CD14-positive monocyte (primary cell): Measurements from ENCODE around the gene MPND. TPM values are rescaled to one million over a fixed set of nuclear protein-coding genes. Genes with fewer than 3 reads are reported as not detected.

Experiments
- DNase-seq, 3 donors: peaks; one replicate each; pipeline ENCODE4 v3.0.0-alpha.2; 2011 to 2022
- H2AFZ ChIP-seq: 2 replicates; pipeline ENCODE4 v1.6.0; 2012; ENCODE audit warnings: mild to moderate bottlenecking, low read depth, low read length, inconsistent platforms; ENCODE audit not compliant: insufficient read depth, poor library complexity, severe bottlenecking
- H3K27ac ChIP-seq, 2 donors: 1 replicate in 1 of 2; 2 replicates in 1 of 2; pipeline ENCODE4 v1.5.1; 2012 to 2013; ENCODE audit warnings: low read length in 2 of 2, control low read depth in 1 of 2, inconsistent platforms in 1 of 2, low read depth in 1 of 2, mild to moderate bottlenecking in 1 of 2
- H3K27me3 ChIP-seq, 2 donors: one replicate each; pipeline versions ENCODE4 v1.6.0 to v1.6.1; 2011 to 2013; ENCODE audit warnings: low read length in 2 of 2; ENCODE audit not compliant: control insufficient read depth in 2 of 2, insufficient read depth in 2 of 2
- H3K36me3 ChIP-seq, 2 donors: replicated peaks in 1 of 2; 1 replicate in 1 of 2; 2 replicates in 1 of 2; pipeline versions ENCODE4 v1.5.1 to v1.6.1; 2012 to 2013; ENCODE audit warnings: low read length in 2 of 2, control low read depth in 1 of 2, inconsistent platforms in 1 of 2, mild to moderate bottlenecking in 1 of 2; ENCODE audit not compliant: insufficient read depth in 2 of 2, control insufficient read depth in 1 of 2
- H3K4me1 ChIP-seq, 2 donors: 1 replicate in 1 of 2; 2 replicates in 1 of 2; pipeline versions ENCODE4 v1.5.1 to v1.6.1; 2012 to 2013; ENCODE audit warnings: low read length in 2 of 2, control low read depth in 1 of 2, inconsistent platforms in 1 of 2, mild to moderate bottlenecking in 1 of 2, moderate library complexity in 1 of 2; ENCODE audit not compliant: insufficient read depth in 2 of 2, control insufficient read depth in 1 of 2
- H3K4me2 ChIP-seq: replicated peaks from 2 replicates; pipeline ENCODE3; 2012; ENCODE audit warnings: low read length, moderate library complexity, mild to moderate bottlenecking; ENCODE audit not compliant: poor library complexity, severe bottlenecking; ENCODE audit errors: extremely low read depth
- H3K4me3 ChIP-seq, 3 experiments: fragments of 200-600 bp in 1 of 3; sonication (generic) in 1 of 3; replicated peaks in 1 of 3; 1 replicate in 2 of 3; 2 replicates in 1 of 3; pipeline ENCODE4 v1.5.1; 2011 to 2013; ENCODE audit warnings: low read length in 3 of 3, mild to moderate bottlenecking in 3 of 3, control low read depth in 2 of 3, low read depth in 2 of 3, inconsistent platforms in 1 of 3, moderate library complexity in 1 of 3
- H3K79me2 ChIP-seq: 2 replicates; pipeline ENCODE4 v1.6.0; 2012; ENCODE audit warnings: mild to moderate bottlenecking, control low read depth, inconsistent platforms, low read length, moderate library complexity; ENCODE audit not compliant: insufficient read depth
- H3K9ac ChIP-seq: 2 replicates; pipeline ENCODE4 v1.6.0; 2017; ENCODE audit warnings: low read length, mild to moderate bottlenecking; ENCODE audit not compliant: insufficient read depth, poor library complexity, severe bottlenecking
- H3K9me3 ChIP-seq, 2 donors: replicated peaks in 1 of 2; 1 replicate in 1 of 2; 2 replicates in 1 of 2; pipeline versions ENCODE4 v1.5.1 to v1.6.1; 2012 to 2013; ENCODE audit warnings: low read length in 2 of 2, control low read depth in 1 of 2; ENCODE audit not compliant: control insufficient read depth in 1 of 2, insufficient read depth in 1 of 2
- H4K20me1 ChIP-seq: 2 replicates; pipeline ENCODE4 v1.6.0; 2012; ENCODE audit warnings: mild to moderate bottlenecking, low read length, control low read depth, moderate library complexity; ENCODE audit not compliant: insufficient read depth
- H3K27ac Mint-ChIP-seq, 7 donors: one replicate each; pipeline ENCODE4 v1.8.0; 2020; ENCODE audit warnings: mild to moderate bottlenecking in 7 of 7, mixed read lengths in 7 of 7, moderate library complexity in 6 of 7, inconsistent platforms in 2 of 7
- H3K27me3 Mint-ChIP-seq, 3 donors: one replicate each; pipeline ENCODE4 v1.8.0; 2021 to 2022; ENCODE audit warnings: low read depth in 3 of 3, mild to moderate bottlenecking in 3 of 3, mixed read lengths in 3 of 3, moderate library complexity in 3 of 3, inconsistent platforms in 1 of 3
- H3K36me3 Mint-ChIP-seq, 2 donors: one replicate each; pipeline ENCODE4 v1.8.0; 2020; ENCODE audit warnings: mixed read lengths in 2 of 2, inconsistent platforms in 1 of 2, mild to moderate bottlenecking in 1 of 2
- H3K4me1 Mint-ChIP-seq: one replicate; pipeline ENCODE4 v1.8.0; 2020; ENCODE audit warnings: mild to moderate bottlenecking, mixed read lengths
- H3K4me3 Mint-ChIP-seq, 2 donors: one replicate each; pipeline ENCODE4 v1.8.0; 2020; ENCODE audit warnings: mild to moderate bottlenecking in 2 of 2, mixed read lengths in 2 of 2, moderate library complexity in 1 of 2
- H3K9me3 Mint-ChIP-seq, 7 donors: one replicate each; pipeline ENCODE4 v1.8.0; 2020 to 2022; ENCODE audit warnings: mixed read lengths in 7 of 7, mild to moderate bottlenecking in 6 of 7, moderate library complexity in 6 of 7, inconsistent platforms in 2 of 7
- CTCF ChIP-seq: fragments of 200-600 bp; IDR thresholded peaks from one replicate; pipeline ENCODE4 v1.8.0; 2022; ENCODE audit warnings: antibody characterized with exemption, mild to moderate bottlenecking
- WGBS: methylation state at CpG from one replicate; pipeline ENCODE4 v1.1.5; 2013; ENCODE audit warnings: missing lambda C conversion rate; ENCODE audit not compliant: insufficient coverage; 5-methylcytosine and 5-hydroxymethylcytosine counted together
- intact Hi-C, 2 donors: fragments of 100-400 bp; cut with micrococcal nuclease; formaldehyde crosslinking; loops; one replicate each; pipeline versions ENCODE4 v1.15.0 to v1.15.1; 2023
- polyA plus RNA-seq, 3 donors: library from polyadenylated mRNA; depleted of rRNA in 1 of 3; unstranded in 2 of 3; stranded (reverse) in 1 of 3; fragments of 300-500 nt in 2 of 3; fragments of >200 nt in 1 of 3; fragmentation: Illumina TruSeq in 2 of 3; gene quantifications; 1 replicate in 2 of 3; 2 replicates in 1 of 3; pipeline ENCODE4 v1.2.3, GENCODE V29; 2012 to 2021

Gene MPND
- polyA plus RNA-seq, 3 donors = 6.5 to 15.9 (median 7.0) TPM

- peaks cover 99% of the 10 kb centered on the region for H3K79me2 ChIP-seq
- Mint-ChIP-seq H3K4me3 (no peak overlapping the region), H3K4me1 (peaks cover 49% of the 10 kb centered on the region), H3K27ac (peak overlapping the region in 3 of 7 donors; percentile 25 to 76 (median 71)), H3K36me3 (peaks cover 35 to 70% of the 10 kb centered on the region in 2 donors), H3K27me3 (peaks cover 0 to 2% (median 0%) of the 10 kb centered on the region in 3 donors), H3K9me3 (peaks cover 0 to 2% (median 0%) of the 10 kb centered on the region in 7 donors)
- H3K9me3 ChIP-seq = no peaks in the 10 kb centered on the region
- no peak for DNase-seq
- H3K36me3 ChIP-seq = peaks cover 21 to 49% of the 10 kb centered on the region in 2 donors
- peak overlapping the region; percentile 53 to 83 for H3K27ac ChIP-seq
- H3K9ac ChIP-seq = no peak overlapping the region
- no peak overlapping the region for H3K4me2 ChIP-seq
- intact Hi-C loops = no loop called here
- no peaks in the 10 kb centered on the region for H3K27me3 ChIP-seq
- WGBS = 97% methylated on average over 7 of the region's 9 CpGs
- peaks cover 26 to 28% of the 10 kb centered on the region in 2 donors for H3K4me1 ChIP-seq
- TF ChIP-seq CTCF = no peak
- no peak overlapping the region for H2AFZ ChIP-seq
- H4K20me1 ChIP-seq = peaks cover 99% of the 10 kb centered on the region
- H3K4me3 ChIP-seq = no peak overlapping the region
Observed at GRCh38 chr19:4391306-4391693, 47.9 kb downstream of the MPND start.

- WGBS = 94% methylated on average over 13 of the region's 20 CpGs
- H3K4me3 Mint-ChIP-seq = no peak overlapping the region
- peaks cover 0 to 2% (median 0%) of the 10 kb centered on the region in 3 donors for H3K27me3 Mint-ChIP-seq
- H3K4me1 Mint-ChIP-seq = peaks cover 51% of the 10 kb centered on the region
- Histone ChIP-seq H3K4me2 (no peak overlapping the region), H4K20me1 (peaks cover 99% of the 10 kb centered on the region), H3K9me3 (no peaks in the 10 kb centered on the region), H3K4me1 (peaks cover 26 to 28% of the 10 kb centered on the region in 2 donors), H3K9ac (no peak overlapping the region), H3K27me3 (no peaks in the 10 kb centered on the region), H3K36me3 (peaks cover 21 to 54% of the 10 kb centered on the region in 2 donors), H3K79me2 (peaks cover 99% of the 10 kb centered on the region), H2AFZ (no peak overlapping the region), H3K4me3 (no peak overlapping the region), H3K27ac (peak overlapping the region in 1 of 2 donors; percentile 40)
- H3K27ac Mint-ChIP-seq = peak overlapping the region in 2 of 7 donors; percentile 21 to 71
- peaks cover 39 to 73% of the 10 kb centered on the region in 2 donors for H3K36me3 Mint-ChIP-seq
- H3K9me3 Mint-ChIP-seq = peaks cover 0 to 2% (median 0%) of the 10 kb centered on the region in 7 donors
- no peak for TF ChIP-seq CTCF
- no peak for DNase-seq
- intact Hi-C loops = no loop called here
Observed at GRCh38 chr19:4391701-4392483, 48.5 kb downstream of the MPND start.
